ENCODE results near the gene LCN15. TPM values are rescaled to one million over a fixed set of nuclear protein-coding genes. Genes with fewer than 3 reads are reported as not detected.

The LCN15 gene
- total and polyA plus RNA-seq, 2 of the 13 experiments (the other 11 are each of a cell fraction or from before 2014, with no cell fraction given), result 1.3 to 53.7 TPM

- TF ChIP-seq, protein P1, sequence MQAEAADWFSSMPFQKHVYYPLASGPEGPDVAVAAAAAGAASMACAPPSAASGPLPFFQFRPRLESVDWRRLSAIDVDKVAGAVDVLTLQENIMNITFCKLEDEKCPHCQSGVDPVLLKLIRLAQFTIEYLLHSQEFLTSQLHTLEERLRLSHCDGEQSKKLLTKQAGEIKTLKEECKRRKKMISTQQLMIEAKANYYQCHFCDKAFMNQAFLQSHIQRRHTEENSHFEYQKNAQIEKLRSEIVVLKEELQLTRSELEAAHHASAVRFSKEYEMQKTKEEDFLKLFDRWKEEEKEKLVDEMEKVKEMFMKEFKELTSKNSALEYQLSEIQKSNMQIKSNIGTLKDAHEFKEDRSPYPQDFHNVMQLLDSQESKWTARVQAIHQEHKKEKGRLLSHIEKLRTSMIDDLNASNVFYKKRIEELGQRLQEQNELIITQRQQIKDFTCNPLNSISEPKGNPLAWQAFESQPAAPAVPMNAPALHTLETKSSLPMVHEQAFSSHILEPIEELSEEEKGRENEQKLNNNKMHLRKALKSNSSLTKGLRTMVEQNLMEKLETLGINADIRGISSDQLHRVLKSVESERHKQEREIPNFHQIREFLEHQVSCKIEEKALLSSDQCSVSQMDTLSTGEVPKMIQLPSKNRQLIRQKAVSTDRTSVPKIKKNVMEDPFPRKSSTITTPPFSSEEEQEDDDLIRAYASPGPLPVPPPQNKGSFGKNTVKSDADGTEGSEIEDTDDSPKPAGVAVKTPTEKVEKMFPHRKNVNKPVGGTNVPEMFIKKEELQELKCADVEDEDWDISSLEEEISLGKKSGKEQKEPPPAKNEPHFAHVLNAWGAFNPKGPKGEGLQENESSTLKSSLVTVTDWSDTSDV (CRISPR knock-in tag; IDR thresholded peaks at IDR 0.05), result peak; percentile 59
- peak; percentile 89; the same call in 1 of the 2 replicates for TF ChIP-seq ZBED4 (CRISPR knock-in tag; IDR thresholded peaks at IDR 0.05; ENCODE audit: borderline replicate concordance)
- TF ChIP-seq HDAC6 (IDR thresholded peaks at IDR 0.05; ENCODE audit: low read depth, low read length), result no peak
- peak; percentile 85; the same call in 1 of the 2 replicates for TF ChIP-seq ZNF205 (CRISPR knock-in tag; IDR thresholded peaks at IDR 0.05)
- TF ChIP-seq CENPT (CRISPR knock-in tag; IDR thresholded peaks at IDR 0.05; ENCODE audit: low read depth), result no peak
- TF ChIP-seq FOXO4 (CRISPR knock-in tag; conservative IDR thresholded peaks at IDR 0.05), result no peak
- TF ChIP-seq PRDM10 (CRISPR knock-in tag; IDR thresholded peaks at IDR 0.05; ENCODE audit: low read depth), result peak; percentile 41; the same call in 1 of the 2 replicates
- TF ChIP-seq RORA (CRISPR knock-in tag; IDR thresholded peaks at IDR 0.05), result no peak
- TF ChIP-seq, protein P2, sequence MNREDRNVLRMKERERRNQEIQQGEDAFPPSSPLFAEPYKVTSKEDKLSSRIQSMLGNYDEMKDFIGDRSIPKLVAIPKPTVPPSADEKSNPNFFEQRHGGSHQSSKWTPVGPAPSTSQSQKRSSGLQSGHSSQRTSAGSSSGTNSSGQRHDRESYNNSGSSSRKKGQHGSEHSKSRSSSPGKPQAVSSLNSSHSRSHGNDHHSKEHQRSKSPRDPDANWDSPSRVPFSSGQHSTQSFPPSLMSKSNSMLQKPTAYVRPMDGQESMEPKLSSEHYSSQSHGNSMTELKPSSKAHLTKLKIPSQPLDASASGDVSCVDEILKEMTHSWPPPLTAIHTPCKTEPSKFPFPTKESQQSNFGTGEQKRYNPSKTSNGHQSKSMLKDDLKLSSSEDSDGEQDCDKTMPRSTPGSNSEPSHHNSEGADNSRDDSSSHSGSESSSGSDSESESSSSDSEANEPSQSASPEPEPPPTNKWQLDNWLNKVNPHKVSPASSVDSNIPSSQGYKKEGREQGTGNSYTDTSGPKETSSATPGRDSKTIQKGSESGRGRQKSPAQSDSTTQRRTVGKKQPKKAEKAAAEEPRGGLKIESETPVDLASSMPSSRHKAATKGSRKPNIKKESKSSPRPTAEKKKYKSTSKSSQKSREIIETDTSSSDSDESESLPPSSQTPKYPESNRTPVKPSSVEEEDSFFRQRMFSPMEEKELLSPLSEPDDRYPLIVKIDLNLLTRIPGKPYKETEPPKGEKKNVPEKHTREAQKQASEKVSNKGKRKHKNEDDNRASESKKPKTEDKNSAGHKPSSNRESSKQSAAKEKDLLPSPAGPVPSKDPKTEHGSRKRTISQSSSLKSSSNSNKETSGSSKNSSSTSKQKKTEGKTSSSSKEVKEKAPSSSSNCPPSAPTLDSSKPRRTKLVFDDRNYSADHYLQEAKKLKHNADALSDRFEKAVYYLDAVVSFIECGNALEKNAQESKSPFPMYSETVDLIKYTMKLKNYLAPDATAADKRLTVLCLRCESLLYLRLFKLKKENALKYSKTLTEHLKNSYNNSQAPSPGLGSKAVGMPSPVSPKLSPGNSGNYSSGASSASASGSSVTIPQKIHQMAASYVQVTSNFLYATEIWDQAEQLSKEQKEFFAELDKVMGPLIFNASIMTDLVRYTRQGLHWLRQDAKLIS (CRISPR knock-in tag; IDR thresholded peaks at IDR 0.05), result peak; percentile 25; the same call in 1 of the 2 replicates
- peak; percentile 83 for TF ChIP-seq ZNF501 (CRISPR knock-in tag; IDR thresholded peaks at IDR 0.05)
Measured at GRCh38 chr9:136799079-136799853, 34.9 kb upstream of the LCN15 start (continued).
